HFFc6 (cell line): Measurements from ENCODE around the gene ARID5A. TPM values are rescaled to one million over a fixed set of nuclear protein-coding genes. Genes with fewer than 3 reads are reported as not detected.

Source experiments
- DNase-seq: peaks from one replicate; pipeline ENCODE4 v3.0.0-alpha.2; 2018
- H3K27ac Mint-ChIP-seq: 2 replicates; pipeline ENCODE4 v1.8.0; 2020; ENCODE audit warnings: mild to moderate bottlenecking, mixed read lengths
- H3K27me3 Mint-ChIP-seq: 2 replicates; pipeline ENCODE4 v1.8.0; 2021; ENCODE audit warnings: mild to moderate bottlenecking, moderate library complexity, mixed read lengths; ENCODE audit not compliant: insufficient read depth
- H3K36me3 Mint-ChIP-seq: 2 replicates; pipeline ENCODE4 v1.8.0; 2021; ENCODE audit warnings: low read depth, mixed read lengths
- H3K4me1 Mint-ChIP-seq: 2 replicates; pipeline ENCODE4 v1.8.0; 2020; ENCODE audit warnings: low read depth, mixed read lengths
- H3K4me3 Mint-ChIP-seq: 2 replicates; pipeline ENCODE4 v1.8.0; 2020; ENCODE audit warnings: mild to moderate bottlenecking, moderate library complexity, mixed read lengths
- H3K9me3 Mint-ChIP-seq: 2 replicates; pipeline ENCODE4 v1.8.0; 2020; ENCODE audit warnings: mild to moderate bottlenecking, mixed read lengths
- total RNA-seq, 6 experiments: library from RNA; stranded (reverse); fragmentation: NEBNext Ultra II Directional; extraction: Animal tissue kit (Norgen Biotek cat#: 25700); gene quantifications; 2 replicates in 1 of 6; 3 replicates in 5 of 6; pipeline ENCODE4 v1.2.3, GENCODE V29; 2021
- TF ChIP-seq, protein P1 (sequence below): fragments of 200-600 bp; sonication (generic); IDR thresholded peaks from 2 replicates; pipeline ENCODE4 v1.5.0; 2021; ENCODE audit warnings: antibody characterized with exemption, mild to moderate bottlenecking

The ARID5A gene
- total RNA-seq, 6 experiments from 2014 or later = 9.6 to 13.6 (median 10.0) TPM

DNA sequence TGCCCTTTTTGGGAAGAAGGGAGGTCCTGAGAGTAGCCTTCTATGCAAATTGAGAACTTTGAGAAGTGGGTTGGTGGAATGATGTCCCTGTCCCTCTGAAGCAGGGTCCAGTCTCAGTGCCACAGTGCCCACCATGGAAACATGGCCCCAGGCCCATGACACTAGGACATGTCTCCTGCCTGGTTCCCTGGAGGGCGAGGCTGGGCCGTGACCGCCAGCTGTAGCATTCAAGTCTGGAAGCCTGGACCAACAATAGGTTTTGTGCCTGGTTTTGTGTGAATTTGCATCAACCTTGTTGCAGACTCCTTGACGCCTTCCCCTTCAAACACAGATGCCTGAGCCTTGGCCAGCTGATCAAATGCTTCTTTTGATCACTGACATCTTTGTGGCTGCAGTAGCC lies 27.5 kb downstream of the ARID5A start:
- no peak overlapping the region for H3K4me3 Mint-ChIP-seq
- no peak overlapping the region for H3K27ac Mint-ChIP-seq
- no peaks in the 10 kb centered on the region for H3K4me1 Mint-ChIP-seq
- TF ChIP-seq, protein P1, sequence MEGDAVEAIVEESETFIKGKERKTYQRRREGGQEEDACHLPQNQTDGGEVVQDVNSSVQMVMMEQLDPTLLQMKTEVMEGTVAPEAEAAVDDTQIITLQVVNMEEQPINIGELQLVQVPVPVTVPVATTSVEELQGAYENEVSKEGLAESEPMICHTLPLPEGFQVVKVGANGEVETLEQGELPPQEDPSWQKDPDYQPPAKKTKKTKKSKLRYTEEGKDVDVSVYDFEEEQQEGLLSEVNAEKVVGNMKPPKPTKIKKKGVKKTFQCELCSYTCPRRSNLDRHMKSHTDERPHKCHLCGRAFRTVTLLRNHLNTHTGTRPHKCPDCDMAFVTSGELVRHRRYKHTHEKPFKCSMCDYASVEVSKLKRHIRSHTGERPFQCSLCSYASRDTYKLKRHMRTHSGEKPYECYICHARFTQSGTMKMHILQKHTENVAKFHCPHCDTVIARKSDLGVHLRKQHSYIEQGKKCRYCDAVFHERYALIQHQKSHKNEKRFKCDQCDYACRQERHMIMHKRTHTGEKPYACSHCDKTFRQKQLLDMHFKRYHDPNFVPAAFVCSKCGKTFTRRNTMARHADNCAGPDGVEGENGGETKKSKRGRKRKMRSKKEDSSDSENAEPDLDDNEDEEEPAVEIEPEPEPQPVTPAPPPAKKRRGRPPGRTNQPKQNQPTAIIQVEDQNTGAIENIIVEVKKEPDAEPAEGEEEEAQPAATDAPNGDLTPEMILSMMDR = no peak
- no peak for DNase-seq
- H3K9me3 Mint-ChIP-seq = 0 out of 2 replicates have a peak, but pooled peaks cover 4% of the 10 kb centered on the region
- peaks cover 20% of the 10 kb centered on the region for H3K27me3 Mint-ChIP-seq
- H3K36me3 Mint-ChIP-seq = peaks cover 5% of the 10 kb centered on the region

DNA sequence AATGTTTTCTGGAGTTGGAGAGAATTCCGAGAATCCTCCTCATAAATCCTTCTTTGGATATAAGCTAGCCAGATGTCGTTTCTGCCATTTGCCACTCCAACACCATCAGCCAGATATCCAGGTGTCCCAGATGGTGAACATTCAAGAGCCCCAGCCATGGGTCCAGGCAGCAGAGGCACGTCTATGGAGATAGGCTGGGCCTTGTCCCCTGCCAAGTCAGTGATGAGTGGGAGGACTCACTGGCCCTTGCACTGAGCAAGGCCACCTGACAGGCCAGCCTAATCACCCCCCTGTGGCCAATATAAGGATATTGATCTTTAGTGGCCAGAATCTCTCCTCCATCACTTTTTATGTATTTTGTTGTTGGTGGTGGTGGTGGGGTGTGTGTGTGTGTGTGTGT lies 28.0 kb downstream of the ARID5A start:
- TF ChIP-seq, protein P1 = no peak

DNA sequence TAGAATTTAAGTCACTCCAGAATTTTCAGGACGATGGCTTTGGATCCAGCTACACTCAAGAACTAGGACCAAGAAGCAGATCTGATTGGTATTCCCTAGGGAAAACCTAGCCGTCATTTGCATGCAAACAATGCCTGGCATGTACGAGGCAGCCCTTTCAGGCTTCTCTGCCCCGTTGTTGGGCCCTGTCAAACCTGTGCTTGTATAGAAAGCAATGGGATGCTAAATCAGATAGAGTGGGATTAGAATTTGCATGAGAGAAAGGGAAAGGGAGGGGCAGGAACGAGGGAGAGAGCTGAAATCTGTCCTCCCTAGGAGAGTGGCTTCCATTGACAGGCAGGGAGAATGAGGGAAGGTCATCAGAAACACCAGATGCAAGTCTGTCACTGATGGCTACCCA lies 28.6 kb downstream of the ARID5A start:
- H3K4me3 Mint-ChIP-seq = no peak overlapping the region
- H3K4me1 Mint-ChIP-seq = no peaks in the 10 kb centered on the region
- no peak overlapping the region for H3K27ac Mint-ChIP-seq
- peaks cover 5% of the 10 kb centered on the region for H3K36me3 Mint-ChIP-seq
- DNase-seq = no peak
- TF ChIP-seq, protein P1 = no peak
- H3K27me3 Mint-ChIP-seq = peaks cover 20% of the 10 kb centered on the region
- H3K9me3 Mint-ChIP-seq = 0 out of 2 replicates have a peak, but pooled peaks cover 4% of the 10 kb centered on the region

More for the DNA sequence above, 28.0 kb downstream of the ARID5A start:
- H3K27ac Mint-ChIP-seq = no peak overlapping the region
- no peaks in the 10 kb centered on the region for H3K4me1 Mint-ChIP-seq
- H3K36me3 Mint-ChIP-seq = peaks cover 5% of the 10 kb centered on the region
- 0 out of 2 replicates have a peak, but pooled peaks cover 4% of the 10 kb centered on the region for H3K9me3 Mint-ChIP-seq
- DNase-seq = no peak
- H3K27me3 Mint-ChIP-seq = peaks cover 20% of the 10 kb centered on the region
- H3K4me3 Mint-ChIP-seq = no peak overlapping the region

DNA sequence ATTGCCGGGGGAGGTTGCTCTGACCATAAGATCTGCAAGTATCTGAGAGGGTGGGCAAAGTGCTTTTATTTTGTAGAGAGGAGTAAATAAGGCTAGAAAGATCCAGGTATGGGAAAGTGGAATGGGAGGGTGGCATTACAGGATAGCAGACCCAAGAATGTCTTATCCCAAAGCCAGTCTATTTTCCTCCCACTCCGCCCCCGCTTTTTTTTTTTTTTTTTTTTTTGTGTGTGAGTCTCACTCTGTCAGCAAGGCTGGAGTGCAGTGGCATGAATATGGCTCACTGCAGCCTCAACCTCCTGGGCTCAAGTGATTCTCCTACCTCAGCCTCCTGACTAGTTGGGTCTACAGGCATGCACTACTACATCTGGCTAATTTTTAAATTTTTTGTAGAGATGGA lies 31.5 kb downstream of the ARID5A start:
- Mint-ChIP-seq H3K9me3 (no peaks in the 10 kb centered on the region), H3K27ac (no peak overlapping the region), H3K36me3 (no peaks in the 10 kb centered on the region), H3K4me1 (no peaks in the 10 kb centered on the region), H3K27me3 (peaks cover 12% of the 10 kb centered on the region), H3K4me3 (no peak overlapping the region)
- TF ChIP-seq, protein P1 = no peak
- no peak for DNase-seq

DNA sequence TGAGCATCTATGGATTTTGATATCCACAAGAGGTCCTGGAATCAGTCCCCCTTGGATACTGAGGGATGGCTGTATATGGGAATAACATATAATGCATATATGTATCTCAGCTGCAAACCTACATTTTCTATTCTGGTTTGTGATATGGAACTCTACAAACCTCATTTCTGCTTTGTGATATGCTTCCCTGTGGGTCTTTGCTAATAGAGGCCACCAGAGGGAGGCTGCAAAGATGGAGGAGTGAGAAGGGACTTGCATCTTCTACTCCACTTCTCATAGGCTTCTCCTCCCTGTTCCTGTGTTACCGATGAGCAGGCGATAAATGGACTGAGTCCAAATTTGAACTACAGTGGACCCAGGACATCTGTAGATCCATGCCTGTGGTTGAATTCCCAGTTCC lies 37.8 kb downstream of the ARID5A start:
- Mint-ChIP-seq H3K27me3 (no peaks in the 10 kb centered on the region; the same call in 1 of the 2 replicates), H3K36me3 (no peaks in the 10 kb centered on the region), H3K9me3 (no peaks in the 10 kb centered on the region), H3K4me1 (no peaks in the 10 kb centered on the region), H3K4me3 (no peak overlapping the region), H3K27ac (no peak overlapping the region)
- TF ChIP-seq, protein P1 = peak; percentile 49
- no peak for DNase-seq
